T-helper 17 cell (primary cell): Measurements from ENCODE around the gene GPC5. TPM values are rescaled to one million over a fixed set of nuclear protein-coding genes. Genes with fewer than 3 reads are reported as not detected.

Source experiments
- ATAC-seq: fragments of 150-1000 bp; cut with Tn5 transposase; 2 replicates; pipeline ENCODE4 v1.10.0; 2021; ENCODE audit warnings: mild to moderate bottlenecking, moderate library complexity
- DNase-seq, 3 donors: peaks; one replicate each; pipeline versions ENCODE4 v3.0.0 to v3.0.0-alpha.2; 2020 to 2021
- H3K9me3 ChIP-seq: one replicate; pipeline ENCODE4 v1.7.0; 2013; ENCODE audit warnings: low read length, mild to moderate bottlenecking; ENCODE audit not compliant: control insufficient read depth, poor library complexity, severe bottlenecking
- H3K27ac Mint-ChIP-seq: one replicate; pipeline ENCODE4 v1.8.0; 2022; ENCODE audit warnings: mild to moderate bottlenecking, moderate library complexity, mixed read lengths
- H3K27me3 Mint-ChIP-seq: one replicate; pipeline ENCODE4 v1.8.0; 2022; ENCODE audit warnings: mixed read lengths
- H3K36me3 Mint-ChIP-seq: one replicate; pipeline ENCODE4 v1.8.0; 2022; ENCODE audit warnings: low read depth, mixed read lengths
- H3K4me1 Mint-ChIP-seq: one replicate; pipeline ENCODE4 v1.8.0; 2022; ENCODE audit warnings: mild to moderate bottlenecking, mixed read lengths
- H3K4me3 Mint-ChIP-seq: one replicate; pipeline ENCODE4 v1.8.0; 2022; ENCODE audit warnings: mild to moderate bottlenecking, moderate library complexity, mixed read lengths
- total RNA-seq, 4 donors: library from RNA in 2 of 4; stranded (reverse) in 2 of 4; gene quantifications; one replicate each; pipeline ENCODE4 v1.2.3 and lab custom pipeline; 2022 to 2026

GPC5 gene
- total RNA-seq, 2 donors from 2014 or later = 1.1 TPM; not detected in 1

DNA sequence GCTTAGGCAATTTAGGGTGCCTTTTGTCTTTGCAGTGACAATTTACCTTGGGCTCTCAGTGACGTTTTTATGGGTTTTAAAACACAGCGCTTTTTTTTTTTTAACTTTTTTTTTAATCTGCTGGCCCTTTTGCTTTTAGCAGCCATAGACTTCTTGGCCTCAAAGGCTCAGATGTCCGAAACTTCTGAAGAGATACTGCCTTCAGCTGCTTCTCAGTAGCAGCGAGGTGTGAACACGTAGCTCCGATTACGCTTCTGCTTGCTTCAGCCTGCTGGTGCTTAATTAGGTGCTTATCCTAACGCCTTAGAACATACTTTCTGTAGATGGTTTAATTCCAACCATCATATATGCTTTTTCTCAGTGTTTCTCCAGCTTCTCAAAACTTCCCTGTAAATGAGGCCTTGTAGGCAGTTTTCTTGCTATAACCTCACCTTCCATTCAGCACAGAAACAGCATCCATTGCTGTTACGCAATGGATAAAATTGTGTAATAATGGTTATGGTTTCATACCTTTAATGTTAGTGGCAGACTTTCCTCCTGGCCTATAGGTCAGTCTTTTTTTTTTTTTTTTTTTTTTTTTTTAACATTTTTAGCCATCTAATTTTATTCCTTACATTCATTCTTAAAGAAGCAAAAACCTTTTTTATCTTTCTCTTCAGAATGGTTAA, 723.9 kb downstream of the GPC5 start:
- DNase-seq (no peak), ATAC-seq (no peak)
- Mint-ChIP-seq H3K27ac (no peak overlapping the region), H3K36me3 (no peaks in the 10 kb centered on the region), H3K4me3 (no peak overlapping the region), H3K4me1 (no peaks in the 10 kb centered on the region), H3K27me3 (no peaks in the 10 kb centered on the region)
- H3K9me3 ChIP-seq = no peaks in the 10 kb centered on the region

DNA sequence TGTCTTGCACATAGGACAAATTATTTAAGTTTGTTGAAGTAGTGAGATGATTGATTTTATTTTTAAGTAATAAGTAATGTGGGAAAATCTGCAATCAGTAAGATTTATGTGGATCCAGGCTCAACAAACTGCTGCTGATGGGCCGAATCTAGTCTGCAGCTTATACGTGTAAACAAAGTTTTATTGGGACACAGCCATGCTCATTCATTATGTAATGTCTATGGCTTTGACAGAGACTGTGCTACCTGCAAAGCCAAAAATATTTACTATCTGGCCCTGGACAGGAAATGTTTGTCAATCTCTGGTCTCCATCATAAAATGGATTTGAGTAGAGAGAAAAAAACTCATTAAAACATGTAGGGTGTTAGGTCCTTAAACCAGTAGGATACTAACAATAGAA, 728.0 kb downstream of the GPC5 start:
- ATAC-seq = no peak
- H3K27me3 Mint-ChIP-seq = no peaks in the 10 kb centered on the region
- DNase-seq = no peak
- H3K9me3 ChIP-seq = no peaks in the 10 kb centered on the region
- H3K27ac Mint-ChIP-seq = no peak overlapping the region
- H3K4me1 Mint-ChIP-seq = no peaks in the 10 kb centered on the region
- H3K36me3 Mint-ChIP-seq = no peaks in the 10 kb centered on the region
- H3K4me3 Mint-ChIP-seq = no peak overlapping the region

DNA sequence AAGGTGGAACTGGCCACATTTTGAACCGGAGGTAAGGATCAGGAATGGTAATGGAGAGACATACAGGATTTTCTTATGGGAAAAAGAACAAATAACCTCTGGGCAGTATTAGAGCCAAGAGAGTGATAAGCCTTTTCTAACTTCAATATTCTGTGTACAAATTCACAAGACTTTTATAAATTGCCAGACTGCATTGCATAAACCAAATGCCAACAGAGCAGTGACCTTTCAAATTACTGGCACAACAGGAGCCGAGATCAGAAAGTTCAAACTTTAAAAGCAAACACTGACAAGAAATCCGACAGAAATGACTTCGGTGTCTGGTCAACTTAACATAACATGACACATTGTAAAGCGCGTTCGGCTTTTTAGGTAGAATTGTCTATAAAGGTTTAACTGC, 737.1 kb downstream of the GPC5 start:
- Mint-ChIP-seq H3K4me3 (no peak overlapping the region), H3K4me1 (no peaks in the 10 kb centered on the region), H3K36me3 (no peaks in the 10 kb centered on the region), H3K27me3 (no peaks in the 10 kb centered on the region), H3K27ac (no peak overlapping the region)
- no peak for ATAC-seq
- no peaks in the 10 kb centered on the region for H3K9me3 ChIP-seq
- no peak for DNase-seq

DNA sequence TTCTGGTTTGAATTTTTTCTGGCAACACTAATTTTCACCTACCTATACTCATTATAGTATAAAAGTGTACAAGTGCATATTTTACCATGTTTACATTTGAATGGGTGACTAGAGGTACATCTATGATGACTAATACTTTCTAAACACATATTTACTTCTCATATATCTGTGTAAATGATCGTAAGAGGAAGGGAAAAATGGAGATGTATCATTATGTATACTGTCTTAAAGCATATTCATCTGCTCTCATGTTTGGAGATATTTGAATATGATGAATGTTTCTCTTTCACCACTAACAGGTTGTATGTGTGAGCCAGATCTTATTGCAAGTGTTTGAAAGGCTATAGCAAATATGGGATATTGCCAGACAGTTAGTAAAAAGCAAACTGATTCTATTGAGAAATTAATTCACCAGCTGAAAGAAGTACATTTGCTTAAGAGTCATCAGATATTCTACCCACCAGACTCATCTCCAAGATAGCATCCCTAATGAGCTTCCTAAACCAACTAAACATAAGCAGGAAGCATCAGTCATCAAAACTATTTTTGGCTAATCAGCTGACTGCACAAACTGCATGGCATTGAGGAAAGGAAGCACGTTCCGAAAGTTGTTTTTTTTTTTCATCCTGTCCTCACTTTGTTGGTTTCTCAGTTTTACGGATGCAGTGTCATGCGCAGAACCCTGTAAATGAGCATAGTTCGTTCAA, 738.2 kb downstream of the GPC5 start:
- Mint-ChIP-seq H3K4me3 (no peak overlapping the region), H3K4me1 (no peaks in the 10 kb centered on the region), H3K27me3 (no peaks in the 10 kb centered on the region), H3K36me3 (no peaks in the 10 kb centered on the region), H3K27ac (no peak overlapping the region)
- no peaks in the 10 kb centered on the region for H3K9me3 ChIP-seq
- ATAC-seq (no peak), DNase-seq (no peak)

GRCh38 chr13:92137520-92137919, 739.1 kb downstream of the GPC5 start:
- no peak for ATAC-seq
- no peaks in the 10 kb centered on the region for H3K36me3 Mint-ChIP-seq

DNA sequence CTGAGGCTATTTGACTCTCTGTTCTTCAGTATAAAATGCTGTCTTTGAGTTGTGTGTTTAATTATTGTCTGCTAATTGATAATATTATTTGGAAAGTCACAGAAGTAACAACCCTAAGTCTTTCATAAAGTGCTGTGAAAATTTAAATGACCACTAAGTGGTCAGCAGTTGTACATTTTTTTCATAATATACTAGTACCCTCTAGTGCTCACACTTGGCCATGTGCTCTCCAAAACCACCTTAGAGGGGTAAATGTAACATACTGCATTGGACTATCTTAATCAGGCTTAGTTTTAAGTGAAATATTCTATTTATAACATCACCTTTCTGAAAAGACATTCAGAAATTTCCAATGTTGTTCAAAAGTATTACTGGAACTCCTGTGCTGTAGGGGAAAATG, 745.3 kb downstream of the GPC5 start:
- H3K27me3 Mint-ChIP-seq = no peaks in the 10 kb centered on the region
- no peaks in the 10 kb centered on the region for H3K4me1 Mint-ChIP-seq
- H3K36me3 Mint-ChIP-seq = no peaks in the 10 kb centered on the region
- no peaks in the 10 kb centered on the region for H3K9me3 ChIP-seq
- no peak for ATAC-seq
- H3K4me3 Mint-ChIP-seq = no peak overlapping the region
- no peak for DNase-seq
- H3K27ac Mint-ChIP-seq = no peak overlapping the region

More at GRCh38 chr13:92137520-92137919, 739.1 kb downstream of the GPC5 start:
- Mint-ChIP-seq H3K4me1 (no peaks in the 10 kb centered on the region), H3K27ac (no peak overlapping the region), H3K4me3 (no peak overlapping the region), H3K27me3 (no peaks in the 10 kb centered on the region)
- DNase-seq = no peak
- no peaks in the 10 kb centered on the region for H3K9me3 ChIP-seq

DNA sequence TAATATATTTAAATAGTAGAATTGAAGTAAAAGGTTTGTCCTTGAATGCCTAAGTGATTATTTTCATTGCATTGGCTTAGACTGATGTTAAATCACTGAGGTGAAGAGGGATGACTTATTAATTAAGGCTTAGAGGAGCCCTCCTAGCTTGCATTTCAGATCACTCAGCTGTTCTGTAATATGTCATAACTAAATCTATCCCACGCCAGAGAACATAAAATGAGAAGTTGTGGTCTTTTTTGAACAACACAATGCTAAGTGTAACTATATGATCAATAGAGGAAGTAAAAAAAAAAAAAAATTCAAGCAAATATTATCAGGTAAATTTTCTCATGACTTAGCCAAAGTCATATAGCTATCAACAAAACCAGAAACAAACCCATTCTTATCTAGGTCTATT, 752.2 kb downstream of the GPC5 start:
- no peaks in the 10 kb centered on the region for H3K36me3 Mint-ChIP-seq
- H3K27me3 Mint-ChIP-seq = no peaks in the 10 kb centered on the region
- H3K4me3 Mint-ChIP-seq = no peak overlapping the region
- no peaks in the 10 kb centered on the region for H3K4me1 Mint-ChIP-seq
- DNase-seq (no peak), ATAC-seq (no peak)
- H3K9me3 ChIP-seq = no peaks in the 10 kb centered on the region
- H3K27ac Mint-ChIP-seq = no peak overlapping the region

GRCh38 chr13:92158346-92158745, 759.9 kb downstream of the GPC5 start:
- H3K27ac Mint-ChIP-seq = no peak overlapping the region
- H3K4me3 Mint-ChIP-seq = no peak overlapping the region
- no peaks in the 10 kb centered on the region for H3K9me3 ChIP-seq
- no peaks in the 10 kb centered on the region for H3K36me3 Mint-ChIP-seq
- ATAC-seq = no peak
- H3K4me1 Mint-ChIP-seq = no peaks in the 10 kb centered on the region
- H3K27me3 Mint-ChIP-seq = no peaks in the 10 kb centered on the region
- DNase-seq = no peak

GRCh38 chr13:92164822-92165221, 766.4 kb downstream of the GPC5 start:
- H3K4me1 Mint-ChIP-seq = no peaks in the 10 kb centered on the region
- no peaks in the 10 kb centered on the region for H3K36me3 Mint-ChIP-seq
- no peak overlapping the region for H3K27ac Mint-ChIP-seq
- no peak overlapping the region for H3K4me3 Mint-ChIP-seq
- DNase-seq (no peak), ATAC-seq (no peak)
- H3K27me3 Mint-ChIP-seq = no peaks in the 10 kb centered on the region
- no peaks in the 10 kb centered on the region for H3K9me3 ChIP-seq

DNA sequence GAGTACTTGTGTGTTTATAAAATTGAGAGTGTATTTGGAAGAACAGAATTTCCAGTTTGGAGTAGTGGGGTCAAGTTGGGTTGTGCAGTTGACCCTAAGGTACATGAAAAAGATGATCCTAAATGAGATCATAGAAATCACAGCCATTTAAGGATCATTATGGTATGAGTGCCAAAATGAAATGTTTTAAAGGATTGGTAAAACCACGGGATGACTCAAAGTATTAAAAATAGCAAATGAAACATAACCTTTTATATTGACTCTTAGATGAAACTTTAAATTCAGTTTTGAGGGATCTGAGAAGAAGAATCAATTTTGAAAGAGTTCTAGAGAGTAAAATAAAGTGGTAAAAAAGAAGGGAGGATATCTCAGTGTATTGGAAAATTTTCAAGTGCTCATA, 773.8 kb downstream of the GPC5 start:
- no peak overlapping the region for H3K4me3 Mint-ChIP-seq
- H3K4me1 Mint-ChIP-seq = no peaks in the 10 kb centered on the region
- H3K27ac Mint-ChIP-seq = no peak overlapping the region
- no peak for ATAC-seq
- no peaks in the 10 kb centered on the region for H3K27me3 Mint-ChIP-seq
- DNase-seq = no peak
- no peaks in the 10 kb centered on the region for H3K9me3 ChIP-seq
- H3K36me3 Mint-ChIP-seq = no peaks in the 10 kb centered on the region

DNA sequence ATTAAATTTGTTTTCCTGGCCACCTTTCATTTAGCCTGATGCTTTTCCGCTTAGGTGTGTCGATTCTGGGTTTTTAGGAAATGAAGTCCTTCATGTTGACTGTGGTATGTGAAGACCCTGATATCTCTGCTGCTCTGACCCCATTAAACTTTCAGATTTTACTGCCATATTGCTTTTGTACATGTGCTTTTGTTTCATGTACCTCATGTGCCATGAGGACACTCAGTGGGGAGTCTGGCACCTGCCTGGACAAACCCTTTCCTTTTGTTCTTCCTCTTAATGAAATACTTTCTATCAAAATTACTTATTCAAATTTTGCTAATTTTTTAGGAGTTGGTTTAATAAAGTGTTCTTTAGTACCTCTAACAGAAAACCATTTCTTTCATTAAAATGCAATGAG, 774.8 kb downstream of the GPC5 start:
- no peaks in the 10 kb centered on the region for H3K4me1 Mint-ChIP-seq
- DNase-seq (no peak), ATAC-seq (no peak)
- no peak overlapping the region for H3K4me3 Mint-ChIP-seq
- no peaks in the 10 kb centered on the region for H3K36me3 Mint-ChIP-seq
- no peaks in the 10 kb centered on the region for H3K9me3 ChIP-seq
- H3K27ac Mint-ChIP-seq = no peak overlapping the region
- no peaks in the 10 kb centered on the region for H3K27me3 Mint-ChIP-seq

GRCh38 chr13:92175330-92175729, 776.9 kb downstream of the GPC5 start:
- no peaks in the 10 kb centered on the region for H3K4me1 Mint-ChIP-seq
- no peak overlapping the region for H3K4me3 Mint-ChIP-seq
- ATAC-seq (no peak), DNase-seq (no peak)
- H3K9me3 ChIP-seq = no peaks in the 10 kb centered on the region
- H3K27ac Mint-ChIP-seq = no peak overlapping the region
- no peaks in the 10 kb centered on the region for H3K36me3 Mint-ChIP-seq
- no peaks in the 10 kb centered on the region for H3K27me3 Mint-ChIP-seq

DNA sequence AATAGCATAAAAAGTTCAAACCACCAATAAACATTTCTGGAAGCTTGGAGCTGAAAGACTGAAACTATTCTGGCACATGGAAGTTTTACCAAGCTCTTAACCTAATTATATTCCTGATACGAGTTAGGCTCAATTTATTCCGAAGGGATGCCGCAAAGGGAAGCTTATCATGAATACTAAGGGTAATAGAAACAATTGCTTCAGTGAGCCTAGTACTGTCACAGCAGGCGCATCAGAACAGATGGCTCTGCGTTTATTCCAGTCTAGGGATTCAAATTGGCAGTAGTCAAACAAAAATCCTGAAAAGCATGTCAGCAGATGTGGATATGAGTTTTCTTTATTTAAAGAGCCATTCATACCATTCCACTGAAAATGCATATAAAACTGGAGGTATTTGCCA, 779.5 kb downstream of the GPC5 start:
- Mint-ChIP-seq H3K4me3 (no peak overlapping the region), H3K27me3 (peaks cover 5% of the 10 kb centered on the region), H3K27ac (no peak overlapping the region), H3K4me1 (no peaks in the 10 kb centered on the region), H3K36me3 (no peaks in the 10 kb centered on the region)
- H3K9me3 ChIP-seq = no peaks in the 10 kb centered on the region
- no peak for DNase-seq
- ATAC-seq = no peak

- H3K9me3 ChIP-seq = no peaks in the 10 kb centered on the region
- DNase-seq (no peak), ATAC-seq (no peak)
- H3K27ac Mint-ChIP-seq = no peak overlapping the region
- H3K4me1 Mint-ChIP-seq = no peaks in the 10 kb centered on the region
- H3K27me3 Mint-ChIP-seq = peaks cover 5% of the 10 kb centered on the region
- no peaks in the 10 kb centered on the region for H3K36me3 Mint-ChIP-seq
- no peak overlapping the region for H3K4me3 Mint-ChIP-seq
These were observed 780.8 kb downstream of the GPC5 start for GRCh38 chr13:92179223-92179622.
